ENCODE measurements around the gene AP5B1.

The AP5B1 gene

GRCh38 chr11:65817835-65818680 lies 37.3 kb upstream of the AP5B1 start:
- no peak for TF ChIP-seq TAF1 (IDR thresholded peaks at IDR 0.05; ENCODE audit: borderline replicate concordance, insufficient read depth, low read length)
- no peak for TF ChIP-seq POLR2AphosphoS5 (IDR thresholded peaks at IDR 0.05; ENCODE audit: low read depth, low read length)
- TF ChIP-seq SIN3A (IDR thresholded peaks at IDR 0.05; ENCODE audit: borderline replicate concordance, insufficient read depth, low read length) = peak; percentile 19; the same call in 1 of the 2 replicates
- peak; percentile 89 for TF ChIP-seq FOXP2 (optimal IDR thresholded peaks at IDR 0.05; ENCODE audit: borderline replicate concordance, extremely low read depth, extremely low read length, insufficient read depth)
- no peak for TF ChIP-seq REST (IDR thresholded peaks at IDR 0.05; ENCODE audit: insufficient read depth in 1 of 2, low read depth in 2 of 2, low read length in 2 of 2)

- TF ChIP-seq POLR2AphosphoS5 (IDR thresholded peaks at IDR 0.05; ENCODE audit: low read depth, low read length) (no peak), SIN3A (IDR thresholded peaks at IDR 0.05; ENCODE audit: borderline replicate concordance, insufficient read depth, low read length) (no peak), FOXP2 (optimal IDR thresholded peaks at IDR 0.05; ENCODE audit: borderline replicate concordance, extremely low read depth, extremely low read length, insufficient read depth) (no peak), REST (IDR thresholded peaks at IDR 0.05; ENCODE audit: insufficient read depth in 1 of 2, low read depth in 2 of 2, low read length in 2 of 2) (no peak), TAF1 (IDR thresholded peaks at IDR 0.05; ENCODE audit: borderline replicate concordance, insufficient read depth, low read length) (no peak)
Observed at GRCh38 chr11:65817312-65817834, 36.6 kb upstream of the AP5B1 start.

GRCh38 chr11:65816696-65817095 lies 35.9 kb upstream of the AP5B1 start:
- TF ChIP-seq TAF1 (IDR thresholded peaks at IDR 0.05; ENCODE audit: borderline replicate concordance, insufficient read depth, low read length) = no peak
- no peak for TF ChIP-seq SIN3A (IDR thresholded peaks at IDR 0.05; ENCODE audit: borderline replicate concordance, insufficient read depth, low read length)
- no peak for TF ChIP-seq FOXP2 (optimal IDR thresholded peaks at IDR 0.05; ENCODE audit: borderline replicate concordance, extremely low read depth, extremely low read length, insufficient read depth)
- TF ChIP-seq REST (IDR thresholded peaks at IDR 0.05; ENCODE audit: insufficient read depth in 1 of 2, low read depth in 2 of 2, low read length in 2 of 2) = no peak
- no peak for TF ChIP-seq POLR2AphosphoS5 (IDR thresholded peaks at IDR 0.05; ENCODE audit: low read depth, low read length)

- no peak for TF ChIP-seq TAF1 (IDR thresholded peaks at IDR 0.05; ENCODE audit: borderline replicate concordance, insufficient read depth, low read length)
- TF ChIP-seq SIN3A (IDR thresholded peaks at IDR 0.05; ENCODE audit: borderline replicate concordance, insufficient read depth, low read length) = no peak
- TF ChIP-seq REST (IDR thresholded peaks at IDR 0.05; ENCODE audit: insufficient read depth in 1 of 2, low read depth in 2 of 2, low read length in 2 of 2) = no peak
- TF ChIP-seq FOXP2 (optimal IDR thresholded peaks at IDR 0.05; ENCODE audit: borderline replicate concordance, extremely low read depth, extremely low read length, insufficient read depth) = no peak
- no peak for TF ChIP-seq POLR2AphosphoS5 (IDR thresholded peaks at IDR 0.05; ENCODE audit: low read depth, low read length)
Observed at GRCh38 chr11:65814986-65815565, 34.3 kb upstream of the AP5B1 start.

Data from PFSK-1 (cell line).